GM23338 (cell line): Measurements from ENCODE around the gene THAP9. TPM values are rescaled to one million over a fixed set of nuclear protein-coding genes. Genes with fewer than 3 reads are reported as not detected.

Experiments used
- ATAC-seq: fragments of 200-7000 bp; cut with Tn5 transposase; 3 replicates; pipeline ENCODE4 v1.9.1; 2020
- DNase-seq: peaks from one replicate; pipeline ENCODE4 v3.0.0-alpha.2; 2015; ENCODE audit warnings: low spot score
- H2AFZ ChIP-seq: fragments of 200-600 bp; sonication (generic); 2 replicates; pipeline ENCODE4 v1.8.0; 2016; ENCODE audit warnings: antibody characterized with exemption, mild to moderate bottlenecking, moderate library complexity
- H3F3A ChIP-seq: fragments of 200-600 bp; sonication (generic); replicated peaks from 2 replicates; pipeline ENCODE4 v1.8.0; 2017; ENCODE audit warnings: antibody characterized with exemption, mixed run types, low read depth
- H3K27ac ChIP-seq: fragments of 200-600 bp; sonication (generic); 2 replicates; pipeline ENCODE4 v1.6.1; 2016; ENCODE audit warnings: low read depth
- H3K27me3 ChIP-seq: fragments of 200-600 bp; sonication (generic); 2 replicates; pipeline ENCODE4 v1.8.0; 2016; ENCODE audit warnings: mild to moderate bottlenecking, mixed run types, moderate library complexity; ENCODE audit not compliant: insufficient read depth
- H3K36me3 ChIP-seq: fragments of 200-600 bp; sonication (generic); 2 replicates; pipeline ENCODE4 v1.8.0; 2016; ENCODE audit warnings: mild to moderate bottlenecking; ENCODE audit not compliant: insufficient read depth
- H3K4me1 ChIP-seq: fragments of 200-600 bp; sonication (generic); 2 replicates; pipeline ENCODE4 v1.8.0; 2016; ENCODE audit warnings: mild to moderate bottlenecking, moderate library complexity; ENCODE audit not compliant: insufficient read depth
- H3K4me2 ChIP-seq: fragments of 200-600 bp; sonication (generic); 2 replicates; pipeline ENCODE4 v1.7.1; 2017; ENCODE audit warnings: mixed run types
- H3K4me3 ChIP-seq: fragments of 200-600 bp; sonication (generic); 2 replicates; pipeline ENCODE4 v1.6.1; 2016; ENCODE audit warnings: mixed run types
- H3K79me2 ChIP-seq: fragments of 200-600 bp; sonication (generic); replicated peaks from 2 replicates; pipeline ENCODE4 v1.8.0; 2017; ENCODE audit warnings: mild to moderate bottlenecking; ENCODE audit not compliant: insufficient read depth
- H3K9me2 ChIP-seq: fragments of 200-600 bp; sonication (generic); 2 replicates; pipeline ENCODE4 v1.8.0; 2017; ENCODE audit not compliant: insufficient read depth
- H4K20me1 ChIP-seq: fragments of 200-600 bp; sonication (generic); replicated peaks from 2 replicates; pipeline ENCODE4 v1.8.0; 2017; ENCODE audit warnings: mild to moderate bottlenecking; ENCODE audit not compliant: insufficient read depth
- H3K27ac Mint-ChIP-seq: 2 replicates; pipeline ENCODE4 v1.8.0; 2020; ENCODE audit warnings: inconsistent platforms, mild to moderate bottlenecking, moderate library complexity, mixed read lengths
- H3K27me3 Mint-ChIP-seq: 3 replicates; pipeline ENCODE4 v1.8.0; 2022; ENCODE audit warnings: low read depth, mild to moderate bottlenecking, moderate library complexity, mixed read lengths, inconsistent platforms; ENCODE audit not compliant: insufficient read depth, poor library complexity
- H3K36me3 Mint-ChIP-seq: 3 replicates; pipeline ENCODE4 v1.8.0; 2021; ENCODE audit warnings: low read depth, mild to moderate bottlenecking, inconsistent platforms, moderate library complexity, mixed read lengths
- H3K4me1 Mint-ChIP-seq: 3 replicates; pipeline ENCODE4 v1.8.0; 2020; ENCODE audit warnings: mild to moderate bottlenecking, inconsistent platforms, mixed read lengths
- H3K4me3 Mint-ChIP-seq: 3 replicates; pipeline ENCODE4 v1.8.0; 2021; ENCODE audit warnings: moderate library complexity, mild to moderate bottlenecking, inconsistent platforms, mixed read lengths
- H3K9me3 Mint-ChIP-seq: 3 replicates; pipeline ENCODE4 v1.8.0; 2020; ENCODE audit warnings: moderate library complexity, mild to moderate bottlenecking, inconsistent platforms, mixed read lengths
- CREB1 ChIP-seq: fragments of 250-450 bp; sonication (Bioruptor Pico); IDR thresholded peaks from 2 replicates; pipeline ENCODE4 v1.5.0; 2020; ENCODE audit warnings: low read depth, mild to moderate bottlenecking, moderate library complexity
- EZH2 ChIP-seq: fragments of 200-600 bp; sonication (generic); IDR thresholded peaks from one replicate; pipeline ENCODE4 v1.8.0; 2017; ENCODE audit warnings: antibody characterized with exemption, mild to moderate bottlenecking, low read depth; ENCODE audit not compliant: unreplicated experiment
- EZH2phosphoT487 ChIP-seq: fragments of 200-600 bp; sonication (generic); IDR thresholded peaks from one replicate; pipeline ENCODE4 v1.8.1; 2018; ENCODE audit warnings: antibody characterized with exemption; ENCODE audit not compliant: unreplicated experiment
- JUNB ChIP-seq: IDR thresholded peaks from one replicate; pipeline ENCODE4 v1.6.1; 2016; ENCODE audit warnings: antibody characterized with exemption; ENCODE audit not compliant: unreplicated experiment
- NANOG ChIP-seq: IDR thresholded peaks from 2 replicates; pipeline ENCODE4 v1.6.1; 2016; ENCODE audit warnings: antibody characterized with exemption, borderline replicate concordance
- POLR2AphosphoS5 ChIP-seq: IDR thresholded peaks from 2 replicates; pipeline ENCODE4 v1.6.1; 2016; ENCODE audit warnings: antibody characterized with exemption, low read depth
- STAT1 ChIP-seq: IDR thresholded peaks from one replicate; pipeline ENCODE4 v1.6.1; 2016; ENCODE audit warnings: antibody characterized with exemption; ENCODE audit not compliant: unreplicated experiment
- ZNF114 ChIP-seq: fragments of 250-450 bp; sonication (Bioruptor Pico); IDR thresholded peaks from 2 replicates; pipeline ENCODE4 v1.5.0; 2020; ENCODE audit warnings: mild to moderate bottlenecking, moderate library complexity
- ZNF331 ChIP-seq: fragments of 250-450 bp; sonication (Bioruptor Pico); IDR thresholded peaks from 2 replicates; pipeline ENCODE4 v1.5.0; 2020; ENCODE audit warnings: low read depth, mild to moderate bottlenecking, moderate library complexity
- polyA plus RNA-seq: library from polyadenylated mRNA; unstranded; fragments of >200 nt; fragmentation: Nextera tagmentation; extraction: Ambion mirVana; gene quantifications from 2 replicates; pipeline ENCODE4 v1.2.1, GENCODE V29; 2016
- total RNA-seq: library from RNA; depleted of rRNA; stranded (reverse); fragments of >200 nt; shearing (Covaris generic); gene quantifications from 2 replicates; pipeline ENCODE4 v1.2.3, GENCODE V29; 2014
- TF ChIP-seq, protein P1 (sequence below): fragments of 250-450 bp; sonication (Bioruptor Pico); IDR thresholded peaks from 2 replicates; pipeline ENCODE4 v1.5.0; 2020; ENCODE audit warnings: mild to moderate bottlenecking, moderate library complexity
- TF ChIP-seq, protein P2 (sequence below): IDR thresholded peaks from one replicate; pipeline ENCODE4 v1.6.1; 2018; ENCODE audit warnings: antibody characterized with exemption; ENCODE audit not compliant: unreplicated experiment
- TF ChIP-seq, protein P3 (sequence below), 2 experiments: fragments of 200-600 bp in 1 of 2; sonication (generic) in 1 of 2; conservative IDR thresholded peaks; 2 replicates each; pipeline versions ENCODE4 v1.5.1 to v1.6.1; 2016 to 2017; ENCODE audit warnings: antibody characterized with exemption in 2 of 2, low read depth in 2 of 2, mild to moderate bottlenecking in 2 of 2, moderate library complexity in 1 of 2

THAP9 gene
- total and polyA plus RNA-seq, 2 experiments from 2014 or later: 8.7 to 22.3 TPM

DNA sequence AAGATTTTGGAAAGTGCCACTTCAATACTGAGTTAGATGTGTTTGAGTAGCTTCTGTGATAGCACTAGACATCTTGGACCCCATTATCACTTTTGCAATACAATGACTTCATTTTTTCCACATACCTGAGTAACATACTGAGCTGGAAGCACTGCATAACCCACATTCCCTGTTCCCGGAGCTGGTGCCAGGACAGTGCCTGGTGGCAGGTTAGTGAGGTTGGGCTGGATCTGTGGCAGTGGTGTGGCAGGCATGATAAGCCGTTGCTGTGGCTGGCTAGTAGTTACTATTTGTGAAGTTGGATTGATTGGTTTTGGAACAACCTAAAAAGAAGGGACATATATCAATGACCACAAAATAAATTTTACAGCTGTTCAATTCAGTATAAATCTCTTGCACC lies 38.9 kb downstream of the THAP9 start:
- ATAC-seq: no peak
- H3K4me1 Mint-ChIP-seq: no peaks in the 10 kb centered on the region
- H3K27me3 ChIP-seq: no peaks in the 10 kb centered on the region
- no peak overlapping the region for H3K27ac ChIP-seq
- H3K4me3 ChIP-seq: no peak overlapping the region
- H3F3A ChIP-seq: no peaks in the 10 kb centered on the region
- no peak overlapping the region for H3K27ac Mint-ChIP-seq
- H3K27me3 Mint-ChIP-seq: no peaks in the 10 kb centered on the region
- H3K79me2 ChIP-seq: no peaks in the 10 kb centered on the region
- H4K20me1 ChIP-seq: peaks cover 2% of the 10 kb centered on the region; the same call in 1 of the 2 replicates
- TF ChIP-seq, protein P1, sequence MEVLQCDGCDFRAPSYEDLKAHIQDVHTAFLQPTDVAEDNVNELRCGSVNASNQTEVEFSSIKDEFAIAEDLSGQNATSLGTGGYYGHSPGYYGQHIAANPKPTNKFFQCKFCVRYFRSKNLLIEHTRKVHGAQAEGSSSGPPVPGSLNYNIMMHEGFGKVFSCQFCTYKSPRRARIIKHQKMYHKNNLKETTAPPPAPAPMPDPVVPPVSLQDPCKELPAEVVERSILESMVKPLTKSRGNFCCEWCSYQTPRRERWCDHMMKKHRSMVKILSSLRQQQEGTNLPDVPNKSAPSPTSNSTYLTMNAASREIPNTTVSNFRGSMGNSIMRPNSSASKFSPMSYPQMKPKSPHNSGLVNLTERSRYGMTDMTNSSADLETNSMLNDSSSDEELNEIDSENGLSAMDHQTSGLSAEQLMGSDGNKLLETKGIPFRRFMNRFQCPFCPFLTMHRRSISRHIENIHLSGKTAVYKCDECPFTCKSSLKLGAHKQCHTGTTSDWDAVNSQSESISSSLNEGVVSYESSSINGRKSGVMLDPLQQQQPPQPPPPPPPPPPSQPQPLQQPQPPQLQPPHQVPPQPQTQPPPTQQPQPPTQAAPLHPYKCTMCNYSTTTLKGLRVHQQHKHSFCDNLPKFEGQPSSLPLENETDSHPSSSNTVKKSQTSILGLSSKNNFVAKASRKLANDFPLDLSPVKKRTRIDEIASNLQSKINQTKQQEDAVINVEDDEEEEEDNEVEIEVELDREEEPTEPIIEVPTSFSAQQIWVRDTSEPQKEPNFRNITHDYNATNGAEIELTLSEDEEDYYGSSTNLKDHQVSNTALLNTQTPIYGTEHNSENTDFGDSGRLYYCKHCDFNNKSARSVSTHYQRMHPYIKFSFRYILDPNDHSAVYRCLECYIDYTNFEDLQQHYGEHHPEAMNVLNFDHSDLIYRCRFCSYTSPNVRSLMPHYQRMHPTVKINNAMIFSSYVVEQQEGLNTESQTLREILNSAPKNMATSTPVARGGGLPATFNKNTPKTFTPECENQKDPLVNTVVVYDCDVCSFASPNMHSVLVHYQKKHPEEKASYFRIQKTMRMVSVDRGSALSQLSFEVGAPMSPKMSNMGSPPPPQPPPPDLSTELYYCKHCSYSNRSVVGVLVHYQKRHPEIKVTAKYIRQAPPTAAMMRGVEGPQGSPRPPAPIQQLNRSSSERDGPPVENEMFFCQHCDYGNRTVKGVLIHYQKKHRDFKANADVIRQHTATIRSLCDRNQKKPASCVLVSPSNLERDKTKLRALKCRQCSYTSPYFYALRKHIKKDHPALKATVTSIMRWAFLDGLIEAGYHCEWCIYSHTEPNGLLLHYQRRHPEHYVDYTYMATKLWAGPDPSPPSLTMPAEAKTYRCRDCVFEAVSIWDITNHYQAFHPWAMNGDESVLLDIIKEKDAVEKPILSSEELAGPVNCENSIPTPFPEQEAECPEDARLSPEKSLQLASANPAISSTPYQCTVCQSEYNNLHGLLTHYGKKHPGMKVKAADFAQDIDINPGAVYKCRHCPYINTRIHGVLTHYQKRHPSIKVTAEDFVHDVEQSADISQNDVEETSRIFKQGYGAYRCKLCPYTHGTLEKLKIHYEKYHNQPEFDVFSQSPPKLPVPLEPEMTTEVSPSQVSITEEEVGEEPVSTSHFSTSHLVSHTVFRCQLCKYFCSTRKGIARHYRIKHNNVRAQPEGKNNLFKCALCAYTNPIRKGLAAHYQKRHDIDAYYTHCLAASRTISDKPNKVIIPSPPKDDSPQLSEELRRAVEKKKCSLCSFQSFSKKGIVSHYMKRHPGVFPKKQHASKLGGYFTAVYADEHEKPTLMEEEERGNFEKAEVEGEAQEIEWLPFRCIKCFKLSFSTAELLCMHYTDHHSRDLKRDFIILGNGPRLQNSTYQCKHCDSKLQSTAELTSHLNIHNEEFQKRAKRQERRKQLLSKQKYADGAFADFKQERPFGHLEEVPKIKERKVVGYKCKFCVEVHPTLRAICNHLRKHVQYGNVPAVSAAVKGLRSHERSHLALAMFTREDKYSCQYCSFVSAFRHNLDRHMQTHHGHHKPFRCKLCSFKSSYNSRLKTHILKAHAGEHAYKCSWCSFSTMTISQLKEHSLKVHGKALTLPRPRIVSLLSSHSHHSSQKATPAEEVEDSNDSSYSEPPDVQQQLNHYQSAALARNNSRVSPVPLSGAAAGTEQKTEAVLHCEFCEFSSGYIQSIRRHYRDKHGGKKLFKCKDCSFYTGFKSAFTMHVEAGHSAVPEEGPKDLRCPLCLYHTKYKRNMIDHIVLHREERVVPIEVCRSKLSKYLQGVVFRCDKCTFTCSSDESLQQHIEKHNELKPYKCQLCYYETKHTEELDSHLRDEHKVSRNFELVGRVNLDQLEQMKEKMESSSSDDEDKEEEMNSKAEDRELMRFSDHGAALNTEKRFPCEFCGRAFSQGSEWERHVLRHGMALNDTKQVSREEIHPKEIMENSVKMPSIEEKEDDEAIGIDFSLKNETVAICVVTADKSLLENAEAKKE: no peak
- TF ChIP-seq POLR2AphosphoS5: no peak
- TF ChIP-seq JUNB: no peak
- TF ChIP-seq ZNF114 (CRISPR knock-in tag): no peak
- TF ChIP-seq STAT1: no peak
- no peak for TF ChIP-seq NANOG
- no peak for TF ChIP-seq EZH2phosphoT487
- no peak for TF ChIP-seq EZH2
- TF ChIP-seq, protein P2, sequence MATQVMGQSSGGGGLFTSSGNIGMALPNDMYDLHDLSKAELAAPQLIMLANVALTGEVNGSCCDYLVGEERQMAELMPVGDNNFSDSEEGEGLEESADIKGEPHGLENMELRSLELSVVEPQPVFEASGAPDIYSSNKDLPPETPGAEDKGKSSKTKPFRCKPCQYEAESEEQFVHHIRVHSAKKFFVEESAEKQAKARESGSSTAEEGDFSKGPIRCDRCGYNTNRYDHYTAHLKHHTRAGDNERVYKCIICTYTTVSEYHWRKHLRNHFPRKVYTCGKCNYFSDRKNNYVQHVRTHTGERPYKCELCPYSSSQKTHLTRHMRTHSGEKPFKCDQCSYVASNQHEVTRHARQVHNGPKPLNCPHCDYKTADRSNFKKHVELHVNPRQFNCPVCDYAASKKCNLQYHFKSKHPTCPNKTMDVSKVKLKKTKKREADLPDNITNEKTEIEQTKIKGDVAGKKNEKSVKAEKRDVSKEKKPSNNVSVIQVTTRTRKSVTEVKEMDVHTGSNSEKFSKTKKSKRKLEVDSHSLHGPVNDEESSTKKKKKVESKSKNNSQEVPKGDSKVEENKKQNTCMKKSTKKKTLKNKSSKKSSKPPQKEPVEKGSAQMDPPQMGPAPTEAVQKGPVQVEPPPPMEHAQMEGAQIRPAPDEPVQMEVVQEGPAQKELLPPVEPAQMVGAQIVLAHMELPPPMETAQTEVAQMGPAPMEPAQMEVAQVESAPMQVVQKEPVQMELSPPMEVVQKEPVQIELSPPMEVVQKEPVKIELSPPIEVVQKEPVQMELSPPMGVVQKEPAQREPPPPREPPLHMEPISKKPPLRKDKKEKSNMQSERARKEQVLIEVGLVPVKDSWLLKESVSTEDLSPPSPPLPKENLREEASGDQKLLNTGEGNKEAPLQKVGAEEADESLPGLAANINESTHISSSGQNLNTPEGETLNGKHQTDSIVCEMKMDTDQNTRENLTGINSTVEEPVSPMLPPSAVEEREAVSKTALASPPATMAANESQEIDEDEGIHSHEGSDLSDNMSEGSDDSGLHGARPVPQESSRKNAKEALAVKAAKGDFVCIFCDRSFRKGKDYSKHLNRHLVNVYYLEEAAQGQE: no peak
- no peak for TF ChIP-seq ZNF331 (CRISPR knock-in tag)
- no peak for TF ChIP-seq CREB1
- TF ChIP-seq, protein P3, sequence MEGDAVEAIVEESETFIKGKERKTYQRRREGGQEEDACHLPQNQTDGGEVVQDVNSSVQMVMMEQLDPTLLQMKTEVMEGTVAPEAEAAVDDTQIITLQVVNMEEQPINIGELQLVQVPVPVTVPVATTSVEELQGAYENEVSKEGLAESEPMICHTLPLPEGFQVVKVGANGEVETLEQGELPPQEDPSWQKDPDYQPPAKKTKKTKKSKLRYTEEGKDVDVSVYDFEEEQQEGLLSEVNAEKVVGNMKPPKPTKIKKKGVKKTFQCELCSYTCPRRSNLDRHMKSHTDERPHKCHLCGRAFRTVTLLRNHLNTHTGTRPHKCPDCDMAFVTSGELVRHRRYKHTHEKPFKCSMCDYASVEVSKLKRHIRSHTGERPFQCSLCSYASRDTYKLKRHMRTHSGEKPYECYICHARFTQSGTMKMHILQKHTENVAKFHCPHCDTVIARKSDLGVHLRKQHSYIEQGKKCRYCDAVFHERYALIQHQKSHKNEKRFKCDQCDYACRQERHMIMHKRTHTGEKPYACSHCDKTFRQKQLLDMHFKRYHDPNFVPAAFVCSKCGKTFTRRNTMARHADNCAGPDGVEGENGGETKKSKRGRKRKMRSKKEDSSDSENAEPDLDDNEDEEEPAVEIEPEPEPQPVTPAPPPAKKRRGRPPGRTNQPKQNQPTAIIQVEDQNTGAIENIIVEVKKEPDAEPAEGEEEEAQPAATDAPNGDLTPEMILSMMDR (conservative IDR thresholded peaks at IDR 0.05; ENCODE audit: low read depth in 2 of 2): no peak
- no peaks in the 10 kb centered on the region for H3K9me3 Mint-ChIP-seq
- peaks cover 11% of the 10 kb centered on the region; the same call in 2 of the 3 replicates for H3K36me3 Mint-ChIP-seq
- H3K4me3 Mint-ChIP-seq: no peak overlapping the region
- H3K9me2 ChIP-seq: no peaks in the 10 kb centered on the region
- H3K36me3 ChIP-seq: no peaks in the 10 kb centered on the region
- H3K4me1 ChIP-seq: no peaks in the 10 kb centered on the region
- H2AFZ ChIP-seq: no peak overlapping the region
- H3K4me2 ChIP-seq: no peak overlapping the region
- no peak for DNase-seq
